HEK293 (cell line): Measurements from ENCODE around the gene RBM4.
A peak's percentile ranks its signal among the peaks of the same experiment; 100 is the strongest.

Experiments used
- IKZF3 ChIP-seq: fragments of 450-650 bp; IDR thresholded peaks from 2 replicates; pipeline ENCODE4 v1.5.0; 2018; ENCODE audit warnings: missing biosample characterization, mild to moderate bottlenecking, missing genetic modification characterization, moderate library complexity
- KLF16 ChIP-seq: fragments of 450-650 bp; formaldehyde crosslinking; IDR thresholded peaks from 2 replicates; pipeline ENCODE4 v1.5.1; 2017; ENCODE audit warnings: missing biosample characterization, missing genetic modification characterization
- PBX3 ChIP-seq: sonication (generic); formaldehyde crosslinking; IDR thresholded peaks from 2 replicates; pipeline ENCODE4 v1.8.1; 2022; ENCODE audit warnings: mild to moderate bottlenecking, moderate library complexity, missing genetic modification reagents
- ZNF10 ChIP-seq: fragments of 450-650 bp; formaldehyde crosslinking; IDR thresholded peaks from 2 replicates; pipeline ENCODE4 v1.5.1; 2017; ENCODE audit warnings: missing biosample characterization, missing genetic modification characterization
- ZNF155 ChIP-seq: fragments of 450-650 bp; formaldehyde crosslinking; IDR thresholded peaks from 2 replicates; pipeline ENCODE4 v1.5.1; 2016; ENCODE audit warnings: missing biosample characterization, missing genetic modification characterization
- ZNF324 ChIP-seq: fragments of 450-650 bp; formaldehyde crosslinking; IDR thresholded peaks from 2 replicates; pipeline ENCODE4 v1.5.1; 2016; ENCODE audit warnings: missing biosample characterization, missing genetic modification characterization
- ZNF488 ChIP-seq: fragments of 450-650 bp; formaldehyde crosslinking; IDR thresholded peaks from 2 replicates; pipeline ENCODE4 v1.5.1; 2016; ENCODE audit warnings: missing biosample characterization, missing genetic modification characterization
- TF ChIP-seq, protein P1 (sequence below): fragments of 450-650 bp; formaldehyde crosslinking; IDR thresholded peaks from 2 replicates; pipeline ENCODE4 v1.5.1; 2016; ENCODE audit warnings: missing biosample characterization, missing genetic modification characterization, low read depth
- TF ChIP-seq, protein P2 (sequence below): fragments of 450-650 bp; formaldehyde crosslinking; IDR thresholded peaks from 2 replicates; pipeline ENCODE4 v1.5.1; 2016; ENCODE audit warnings: missing biosample characterization, missing genetic modification characterization

- TF ChIP-seq ZNF155 (no peak), IKZF3 (0 out of 2 replicates have a peak, but pooled peaks have one; percentile 9), KLF16 (tag by site-specific recombination) (no peak), PBX3 (CRISPR knock-in tag) (no peak), ZNF488 (tag by site-specific recombination) (no peak), ZNF324 (tag by site-specific recombination) (no peak), ZNF10 (tag by site-specific recombination) (no peak)
- TF ChIP-seq, protein P1, sequence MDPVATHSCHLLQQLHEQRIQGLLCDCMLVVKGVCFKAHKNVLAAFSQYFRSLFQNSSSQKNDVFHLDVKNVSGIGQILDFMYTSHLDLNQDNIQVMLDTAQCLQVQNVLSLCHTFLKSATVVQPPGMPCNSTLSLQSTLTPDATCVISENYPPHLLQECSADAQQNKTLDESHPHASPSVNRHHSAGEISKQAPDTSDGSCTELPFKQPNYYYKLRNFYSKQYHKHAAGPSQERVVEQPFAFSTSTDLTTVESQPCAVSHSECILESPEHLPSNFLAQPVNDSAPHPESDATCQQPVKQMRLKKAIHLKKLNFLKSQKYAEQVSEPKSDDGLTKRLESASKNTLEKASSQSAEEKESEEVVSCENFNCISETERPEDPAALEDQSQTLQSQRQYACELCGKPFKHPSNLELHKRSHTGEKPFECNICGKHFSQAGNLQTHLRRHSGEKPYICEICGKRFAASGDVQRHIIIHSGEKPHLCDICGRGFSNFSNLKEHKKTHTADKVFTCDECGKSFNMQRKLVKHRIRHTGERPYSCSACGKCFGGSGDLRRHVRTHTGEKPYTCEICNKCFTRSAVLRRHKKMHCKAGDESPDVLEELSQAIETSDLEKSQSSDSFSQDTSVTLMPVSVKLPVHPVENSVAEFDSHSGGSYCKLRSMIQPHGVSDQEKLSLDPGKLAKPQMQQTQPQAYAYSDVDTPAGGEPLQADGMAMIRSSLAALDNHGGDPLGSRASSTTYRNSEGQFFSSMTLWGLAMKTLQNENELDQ, result no peak
- TF ChIP-seq, protein P2, sequence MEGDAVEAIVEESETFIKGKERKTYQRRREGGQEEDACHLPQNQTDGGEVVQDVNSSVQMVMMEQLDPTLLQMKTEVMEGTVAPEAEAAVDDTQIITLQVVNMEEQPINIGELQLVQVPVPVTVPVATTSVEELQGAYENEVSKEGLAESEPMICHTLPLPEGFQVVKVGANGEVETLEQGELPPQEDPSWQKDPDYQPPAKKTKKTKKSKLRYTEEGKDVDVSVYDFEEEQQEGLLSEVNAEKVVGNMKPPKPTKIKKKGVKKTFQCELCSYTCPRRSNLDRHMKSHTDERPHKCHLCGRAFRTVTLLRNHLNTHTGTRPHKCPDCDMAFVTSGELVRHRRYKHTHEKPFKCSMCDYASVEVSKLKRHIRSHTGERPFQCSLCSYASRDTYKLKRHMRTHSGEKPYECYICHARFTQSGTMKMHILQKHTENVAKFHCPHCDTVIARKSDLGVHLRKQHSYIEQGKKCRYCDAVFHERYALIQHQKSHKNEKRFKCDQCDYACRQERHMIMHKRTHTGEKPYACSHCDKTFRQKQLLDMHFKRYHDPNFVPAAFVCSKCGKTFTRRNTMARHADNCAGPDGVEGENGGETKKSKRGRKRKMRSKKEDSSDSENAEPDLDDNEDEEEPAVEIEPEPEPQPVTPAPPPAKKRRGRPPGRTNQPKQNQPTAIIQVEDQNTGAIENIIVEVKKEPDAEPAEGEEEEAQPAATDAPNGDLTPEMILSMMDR (tag by site-specific recombination), result no peak
Measured at GRCh38 chr11:66636411-66636810, 2.1 kb upstream of the RBM4 start.
